Cerebellar cortex (tissue), 1 donor: Measurements from ENCODE around the gene STXBP2.

Experiments
- DNase-seq: peaks from one replicate; pipeline ENCODE4 v3.0.0-alpha.2; 2015; ENCODE audit warnings: low spot score

The STXBP2 gene

DNA sequence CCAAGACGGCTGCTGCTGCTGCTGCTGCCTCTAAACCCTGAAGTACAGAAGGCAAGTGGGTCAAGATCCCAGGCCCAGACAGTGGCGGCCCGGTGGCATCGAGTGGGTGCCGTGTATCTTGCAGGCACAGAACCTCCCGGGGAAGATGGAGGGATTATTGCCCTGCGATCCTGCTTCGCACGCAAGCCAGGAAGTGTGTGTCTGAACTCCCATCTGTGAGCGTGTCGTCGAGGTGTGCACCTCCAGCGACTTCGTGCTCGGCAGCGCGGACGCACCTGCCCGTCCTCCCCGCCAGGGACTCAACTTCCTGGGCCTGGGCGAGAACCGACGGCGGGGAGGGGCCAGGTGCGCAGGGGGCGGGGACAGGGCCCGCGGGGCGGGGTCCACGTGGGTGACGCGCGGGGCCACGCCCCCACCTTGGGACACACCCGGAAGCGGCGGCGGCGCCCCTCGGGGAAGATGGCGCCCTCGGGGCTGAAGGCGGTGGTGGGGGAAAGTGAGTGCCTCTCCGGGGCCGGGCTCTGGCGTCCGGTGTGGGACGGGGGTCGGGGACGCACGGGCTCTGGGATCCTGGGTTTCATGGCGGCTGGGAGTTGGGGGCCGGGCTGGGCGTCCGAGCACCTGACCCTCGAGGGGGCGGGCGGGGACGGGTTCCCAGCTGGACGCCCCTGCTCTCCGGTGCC is at the start of gene STXBP2:
STXBP2 (plus strand) TSS at position 420 of the 683 bp plus-strand sequence; CDS start at position 460, 40 bp downstream.
- no peak for DNase-seq

DNA sequence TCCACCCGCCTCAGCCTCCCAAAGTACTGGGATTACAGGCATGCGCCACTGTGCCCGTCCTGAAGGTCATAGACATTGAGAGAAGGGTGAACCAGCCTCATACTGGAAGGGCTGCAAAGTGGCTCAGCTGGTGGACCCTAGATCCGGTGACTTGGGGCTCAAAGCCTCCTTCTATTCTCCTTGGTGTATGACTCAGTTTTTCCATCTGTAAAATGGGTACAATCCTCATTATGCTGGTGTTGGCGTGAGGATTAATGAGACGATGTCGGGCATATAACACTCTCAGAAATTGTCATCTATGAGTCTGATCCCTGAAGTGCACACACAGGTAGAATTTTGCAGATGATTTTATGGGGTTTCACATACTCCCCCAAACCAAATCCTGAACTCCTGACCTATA is 47.1 kb upstream of the STXBP2 start:
- DNase-seq, result no peak

DNA sequence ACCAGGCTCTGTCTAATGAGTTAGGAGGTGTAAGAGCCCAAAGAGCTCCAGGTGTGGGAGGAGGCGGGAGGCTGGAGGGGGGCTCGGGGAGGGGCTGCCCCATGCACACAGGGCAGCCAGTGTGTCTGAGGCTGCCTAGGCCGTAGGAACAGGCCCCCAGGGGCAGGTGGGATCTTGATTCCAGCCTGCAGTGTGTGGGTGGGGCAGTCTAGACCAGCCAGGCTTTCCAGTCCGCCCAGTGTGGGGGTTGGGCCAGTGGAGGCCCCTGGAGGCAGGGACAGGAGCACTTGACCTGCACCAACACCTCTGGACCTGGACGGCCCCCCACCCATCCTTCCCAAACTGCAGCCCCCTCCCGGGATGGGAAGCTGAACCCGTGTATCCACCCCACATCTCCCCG is 46.7 kb upstream of the STXBP2 start:
- DNase-seq, result no peak

DNA sequence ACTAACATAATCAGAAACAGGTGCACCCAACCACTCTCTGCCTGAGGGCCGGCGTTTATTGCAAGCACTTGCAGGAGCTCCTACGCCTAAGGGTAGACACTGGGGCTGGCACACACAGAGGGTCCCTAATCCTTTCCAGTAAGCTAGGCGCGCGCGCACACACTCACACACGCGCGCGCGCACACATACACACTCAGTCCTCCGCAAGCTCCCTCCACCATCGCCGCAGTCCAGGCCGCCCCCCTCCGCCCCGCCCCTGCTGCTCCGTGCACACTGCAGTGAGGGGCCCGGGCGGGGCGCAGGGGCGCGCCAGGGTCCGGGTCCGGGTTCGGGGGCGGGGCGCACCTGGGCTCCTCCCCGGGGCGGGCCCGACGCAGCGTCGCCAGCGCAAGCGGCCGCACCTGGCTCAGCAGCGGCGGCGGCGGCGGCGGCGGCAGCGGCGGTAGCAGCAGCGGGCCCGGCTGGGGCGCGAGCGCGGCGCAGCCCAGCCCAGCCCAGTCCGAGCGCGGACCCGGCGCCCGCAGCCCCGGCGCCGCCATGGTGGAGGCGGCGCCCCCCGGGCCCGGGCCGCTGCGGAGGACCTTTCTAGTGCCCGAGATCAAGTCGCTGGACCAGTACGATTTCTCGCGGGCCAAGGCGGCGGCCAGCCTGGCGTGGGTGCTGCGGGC is 41.3 kb upstream of the STXBP2 start, which contains the start of gene CAMSAP3:
CAMSAP3 (plus strand) TSS at position 398 of the 668 bp plus-strand sequence; CDS start at position 538, 140 bp downstream.
- DNase-seq, result peak; percentile 48

DNA sequence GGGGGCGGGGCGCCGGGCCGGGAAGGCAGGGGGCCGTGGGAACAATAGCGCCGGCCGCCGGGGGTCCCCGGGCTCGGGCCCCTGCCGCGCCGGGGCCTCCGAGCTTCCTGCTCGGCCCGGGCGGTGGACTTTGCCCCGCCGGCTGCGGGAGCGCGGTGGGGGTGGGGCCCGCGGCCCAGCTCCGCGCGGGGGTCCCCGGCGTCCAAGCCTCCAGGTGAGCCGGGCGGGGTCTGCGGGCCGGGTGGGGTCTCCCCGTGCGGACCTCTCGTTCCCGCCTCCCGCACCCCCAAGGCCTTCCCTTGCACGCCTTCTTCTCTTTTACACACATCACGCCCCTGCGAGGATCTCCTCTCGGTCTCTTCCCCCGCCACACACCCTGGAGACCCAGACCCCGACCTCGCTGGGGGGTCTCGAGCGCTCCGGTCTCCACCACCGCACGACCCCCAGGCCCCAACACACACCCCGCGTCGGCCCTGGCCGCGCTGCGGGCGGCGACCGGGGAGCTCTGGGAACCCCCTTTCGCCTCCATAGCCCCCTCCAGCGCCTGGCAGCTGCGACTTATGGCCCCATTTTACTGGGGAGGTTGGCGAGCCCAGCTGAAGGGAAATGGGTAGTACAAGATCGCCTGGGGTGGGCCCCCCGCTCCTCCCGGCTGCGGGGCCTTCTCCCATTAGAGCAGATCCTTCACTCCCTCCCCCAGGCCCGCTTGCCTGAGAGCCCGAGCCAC is 40.5 kb upstream of the STXBP2 start:
- no peak for DNase-seq

DNA sequence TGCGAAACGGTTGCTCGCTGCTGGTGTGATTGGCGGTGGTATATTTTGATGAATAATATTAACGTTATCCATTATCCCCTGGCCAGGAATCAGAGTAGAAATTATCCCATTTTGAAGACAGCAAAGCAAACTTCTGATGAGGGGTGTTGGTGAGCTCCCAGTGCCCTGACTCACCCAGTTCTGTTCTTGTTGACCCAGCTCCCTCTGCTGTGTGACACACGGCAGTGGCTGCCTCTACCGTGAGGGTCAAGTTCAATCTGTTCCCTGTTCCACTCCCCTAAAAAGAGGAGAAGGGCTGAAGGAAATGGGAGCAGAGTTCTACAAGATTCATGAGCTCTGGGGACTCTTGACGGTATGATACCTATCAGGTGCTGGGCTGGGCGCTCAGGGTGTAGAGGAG is 39.2 kb upstream of the STXBP2 start:
- peak; percentile 7 for DNase-seq

DNA sequence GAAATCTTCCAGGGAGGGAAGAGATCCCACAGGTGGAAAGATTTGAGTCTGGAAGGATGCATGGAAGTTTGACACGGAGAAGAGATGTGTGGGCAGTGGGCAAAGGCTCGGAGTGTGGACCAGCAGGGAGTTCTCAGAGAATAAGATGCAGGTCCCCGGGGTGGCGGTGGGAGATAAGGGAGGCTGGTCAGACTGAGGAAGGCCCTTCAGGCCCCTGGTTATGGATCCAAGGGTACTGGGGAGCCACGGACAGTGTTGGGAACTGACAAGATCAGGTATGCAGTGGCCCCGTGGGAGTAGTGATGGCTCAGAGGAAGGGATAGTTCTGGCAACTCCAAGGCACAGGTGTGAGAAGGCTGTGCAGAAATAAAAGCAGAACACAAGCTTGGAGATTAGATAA is 38.7 kb upstream of the STXBP2 start:
- no peak for DNase-seq

DNA sequence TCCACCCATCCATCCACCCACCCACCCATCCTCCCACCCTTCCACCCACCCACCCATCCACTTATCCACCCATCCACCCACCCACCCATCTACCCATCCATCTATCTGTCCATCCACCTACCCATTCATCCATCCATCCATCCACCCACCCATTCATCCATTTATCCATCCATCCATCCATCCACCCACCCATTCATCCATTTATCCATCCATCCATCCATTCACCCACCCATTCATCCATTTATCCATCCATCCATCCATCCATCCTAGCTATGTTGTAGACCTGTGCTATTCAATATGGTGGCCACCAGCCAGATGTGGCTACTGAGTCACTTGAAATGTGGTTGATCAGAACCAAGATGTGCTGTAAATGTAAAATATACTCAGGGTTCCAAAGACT is 36.2 kb upstream of the STXBP2 start:
- no peak for DNase-seq

DNA sequence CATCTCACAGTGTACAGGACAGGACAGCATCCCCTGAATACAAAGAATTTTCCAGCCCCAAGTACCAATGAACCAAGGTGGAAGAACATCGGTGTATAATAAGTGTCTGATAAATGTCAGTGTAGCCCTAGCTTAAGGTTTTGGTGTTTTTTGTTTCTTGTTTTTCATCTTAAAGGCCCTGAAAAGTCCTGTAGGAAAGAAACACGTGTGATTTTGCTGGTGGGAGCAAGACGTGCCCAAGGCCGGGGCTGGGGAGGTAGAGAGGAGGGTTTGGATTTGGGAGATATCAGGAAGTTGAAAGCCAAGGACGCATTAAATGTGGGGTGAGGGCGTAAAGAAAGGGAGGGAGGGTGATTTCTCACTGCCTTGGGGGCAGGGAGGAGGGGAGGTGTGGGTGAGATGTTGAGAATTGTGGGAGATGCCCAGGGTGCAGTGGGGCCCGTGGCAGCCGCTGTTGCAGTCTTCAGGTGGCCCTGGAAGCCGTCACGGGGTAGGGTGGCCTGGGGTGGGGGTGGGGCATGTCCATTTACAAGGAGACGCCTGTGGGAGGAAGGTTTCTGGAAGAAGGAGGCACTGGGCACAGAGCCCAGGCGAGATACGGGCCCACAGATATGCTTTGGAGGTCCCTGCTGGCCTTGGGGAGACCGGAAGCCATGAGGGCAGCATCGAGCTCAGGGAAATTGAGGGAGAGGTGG is 34.5 kb upstream of the STXBP2 start:
- no peak for DNase-seq

DNA sequence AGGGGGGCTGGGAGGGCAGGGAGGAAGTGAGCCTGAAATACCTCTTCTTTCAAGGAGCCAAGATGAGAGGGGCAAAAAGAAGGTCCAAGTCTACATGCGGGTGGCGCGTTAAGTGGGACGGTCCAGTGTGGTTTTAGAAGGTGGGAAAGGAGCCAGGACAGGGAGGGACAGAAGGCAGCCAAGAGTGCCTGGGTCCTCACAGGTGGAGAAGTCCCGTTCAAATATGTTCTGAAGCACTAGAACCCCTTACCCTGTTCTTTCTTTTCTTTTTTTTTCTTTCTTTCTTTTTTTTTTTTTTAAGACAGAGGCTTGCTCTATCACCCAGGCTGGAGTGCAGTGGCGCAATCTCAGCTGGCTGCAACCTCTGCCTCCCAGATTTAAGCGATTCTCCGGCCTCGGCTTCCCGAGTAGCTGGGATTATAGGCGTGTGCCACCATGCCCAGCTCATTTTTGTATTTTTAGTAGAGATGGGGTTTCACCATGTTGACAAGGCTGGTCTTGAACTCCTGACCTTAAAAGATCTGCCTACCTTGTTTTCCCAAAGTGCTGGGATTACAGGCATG is 33.9 kb upstream of the STXBP2 start:
- DNase-seq, result no peak

DNA sequence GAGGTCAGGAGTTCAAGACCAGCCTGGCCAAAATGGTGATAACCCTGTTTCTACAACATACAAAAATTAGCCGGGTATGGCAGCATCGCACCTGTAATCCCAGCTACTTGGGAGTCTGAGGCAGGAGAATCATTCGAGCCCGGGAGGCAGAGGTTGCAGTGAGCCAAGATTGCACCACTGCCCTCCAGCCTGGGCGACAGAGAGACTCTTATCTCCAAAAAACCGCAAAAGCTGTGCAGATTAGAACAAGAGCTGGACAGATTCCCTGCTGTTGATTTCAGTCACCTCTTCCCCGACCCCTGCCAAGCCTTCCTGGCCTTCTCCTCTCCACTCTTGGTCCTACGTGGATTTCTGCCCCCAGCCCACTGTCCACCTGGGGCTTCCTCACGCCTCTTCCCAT is 33.0 kb upstream of the STXBP2 start:
- DNase-seq, result no peak

DNA sequence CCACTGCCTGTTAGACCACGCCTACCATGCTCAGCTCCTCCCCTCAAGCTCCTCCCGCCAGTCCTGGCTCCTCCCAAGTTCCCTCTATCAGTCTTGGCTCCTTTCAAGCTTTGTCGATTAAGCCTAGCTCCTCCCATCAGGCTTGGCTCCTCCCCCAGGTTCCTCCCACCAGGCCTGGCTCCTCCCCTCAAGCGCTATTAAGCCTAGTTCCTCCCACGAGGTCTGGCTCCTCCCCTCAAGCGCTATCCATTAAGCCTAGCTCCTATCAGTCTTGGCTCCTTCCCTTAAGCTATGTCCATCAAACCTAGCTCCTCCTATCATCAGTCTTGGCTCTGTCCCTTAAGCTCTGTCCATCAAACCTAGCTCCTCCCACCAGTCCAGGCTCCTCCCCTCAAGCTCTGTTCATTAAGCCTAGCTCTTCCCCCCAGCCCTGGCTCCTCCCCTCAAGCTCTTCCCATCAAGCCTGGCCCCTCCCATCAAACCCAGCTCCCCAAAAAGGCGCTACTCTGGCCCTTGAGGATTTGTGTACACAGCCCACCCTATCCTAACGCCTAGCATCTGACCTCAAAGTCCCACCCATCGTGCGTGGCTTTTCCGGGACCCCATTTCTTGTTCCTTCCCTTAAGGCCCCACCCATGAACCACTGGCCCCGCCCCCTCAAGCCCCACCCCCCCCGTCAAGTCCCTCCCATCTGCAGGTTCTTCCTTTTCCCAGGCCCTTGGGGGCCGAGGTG is 31.3 kb upstream of the STXBP2 start:
- DNase-seq, result peak; percentile 49

DNA sequence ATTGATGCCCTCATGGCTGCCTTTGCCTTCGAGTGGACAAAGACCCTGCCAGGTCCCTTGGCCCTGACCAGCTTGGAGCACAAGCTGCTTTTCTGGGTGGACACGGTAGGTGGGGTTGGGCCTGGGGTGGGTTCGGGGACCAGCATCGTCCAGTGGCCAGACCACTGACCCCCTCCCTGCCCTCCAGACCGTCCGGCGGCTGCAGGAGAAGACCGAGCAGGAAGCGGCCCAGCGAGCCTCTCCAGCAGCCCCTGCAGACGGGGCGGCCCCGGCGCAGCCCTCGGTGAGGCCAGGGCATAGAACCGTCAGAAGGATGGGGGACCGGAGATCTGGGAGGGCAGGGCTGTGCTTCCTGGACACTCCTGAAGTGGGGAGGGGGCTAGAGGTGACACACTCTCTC is 30.6 kb upstream of the STXBP2 start:
- no peak for DNase-seq

DNA sequence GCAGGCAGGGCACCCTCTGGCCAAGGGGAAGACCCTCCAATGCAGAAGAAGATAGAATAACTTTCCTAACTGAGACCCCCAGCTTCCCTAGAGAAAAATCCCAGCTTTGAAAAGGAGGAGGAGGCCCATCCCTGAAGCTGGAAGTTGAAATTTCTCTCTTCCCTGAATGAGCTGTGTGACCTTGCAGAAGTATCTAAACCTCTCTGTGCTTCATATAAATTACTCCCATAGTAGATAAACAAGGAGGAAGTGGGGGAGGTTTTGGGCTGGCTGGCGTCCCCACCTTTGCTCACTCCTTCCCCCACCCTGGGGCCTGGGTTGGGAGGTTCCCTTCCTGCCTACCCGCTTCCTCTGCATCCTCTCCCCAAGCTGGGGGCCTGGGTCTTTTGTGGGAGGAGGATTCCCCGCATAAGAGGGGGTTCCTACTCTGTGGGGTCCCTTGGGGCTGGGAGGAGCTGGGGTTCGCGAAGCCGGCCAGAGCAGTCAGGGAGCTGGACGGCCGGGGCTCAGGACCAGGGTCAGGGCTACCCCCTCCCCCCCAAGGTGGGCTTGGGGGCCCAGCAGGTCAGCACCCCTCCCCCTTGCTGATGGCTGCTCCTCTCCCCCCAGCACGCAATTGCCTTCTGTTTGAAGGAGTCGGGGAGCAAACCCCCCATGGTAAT is 29.6 kb upstream of the STXBP2 start:
- no peak for DNase-seq

DNA sequence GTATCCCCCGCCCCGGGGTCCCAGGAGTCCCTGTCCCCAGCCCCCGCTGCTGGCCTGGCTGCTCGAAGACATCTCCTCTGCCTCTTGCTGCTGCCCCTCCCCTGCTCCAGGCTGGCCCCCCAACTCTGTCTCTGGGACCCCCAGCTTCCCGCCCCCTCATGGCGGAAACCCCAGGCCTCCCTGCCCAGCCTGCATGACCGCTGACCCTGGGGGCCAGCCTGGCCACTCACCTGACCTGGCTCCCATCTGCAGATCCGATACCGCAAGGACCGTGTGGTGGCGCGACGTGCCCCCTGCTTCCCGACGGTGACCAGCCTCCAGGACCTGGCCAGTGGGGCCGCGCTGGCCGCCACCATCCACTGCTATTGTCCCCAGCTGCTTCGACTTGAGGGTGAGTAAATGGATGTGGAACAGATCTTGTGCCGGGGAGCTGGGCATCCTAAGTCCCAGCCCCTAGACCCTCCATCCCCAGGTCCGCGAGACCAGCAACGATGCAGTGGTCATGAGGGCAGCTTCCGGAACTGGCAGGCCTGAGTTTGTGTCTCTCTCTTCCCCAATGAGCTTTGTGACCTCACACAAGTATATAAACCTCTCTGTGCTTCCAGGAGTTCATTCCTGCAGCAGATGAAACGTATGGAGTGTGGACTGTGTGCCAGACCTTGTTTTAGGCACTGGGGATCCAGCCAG is 28.9 kb upstream of the STXBP2 start:
- DNase-seq, result no peak

DNA sequence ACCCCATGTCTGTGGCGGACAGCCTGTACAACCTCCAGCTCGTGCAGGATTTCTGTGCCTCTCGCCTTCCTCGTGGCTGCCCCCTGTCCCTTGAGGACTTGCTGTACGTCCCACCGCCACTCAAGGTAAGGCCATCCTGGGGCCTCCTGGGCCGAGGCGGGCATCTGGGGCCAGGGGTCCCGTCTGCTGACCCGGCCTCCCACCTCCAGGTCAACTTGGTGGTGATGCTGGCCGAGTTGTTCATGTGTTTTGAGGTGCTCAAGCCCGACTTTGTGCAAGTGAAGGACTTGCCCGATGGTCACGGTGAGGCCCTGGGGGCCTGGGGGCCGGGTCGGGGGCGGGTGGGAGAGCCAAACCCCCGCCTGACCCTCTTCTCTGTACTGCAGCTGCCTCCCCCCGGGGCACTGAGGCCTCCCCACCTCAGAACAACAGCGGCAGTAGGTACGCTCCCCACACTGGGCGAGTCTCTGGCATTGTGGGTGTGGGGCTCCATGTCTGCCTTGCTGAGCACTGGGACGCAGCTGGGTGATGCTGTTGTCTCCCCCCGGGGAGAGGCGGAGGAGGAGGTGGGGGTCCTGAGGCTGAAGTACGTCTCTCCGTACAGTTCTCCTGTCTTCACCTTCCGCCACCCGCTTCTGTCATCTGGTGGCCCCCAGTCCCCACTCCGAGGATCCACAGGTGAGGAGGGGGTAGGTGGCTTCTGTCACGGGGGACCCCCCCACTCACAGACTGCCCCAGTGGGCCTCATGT is 26.2 kb upstream of the STXBP2 start:
- no peak for DNase-seq

DNA sequence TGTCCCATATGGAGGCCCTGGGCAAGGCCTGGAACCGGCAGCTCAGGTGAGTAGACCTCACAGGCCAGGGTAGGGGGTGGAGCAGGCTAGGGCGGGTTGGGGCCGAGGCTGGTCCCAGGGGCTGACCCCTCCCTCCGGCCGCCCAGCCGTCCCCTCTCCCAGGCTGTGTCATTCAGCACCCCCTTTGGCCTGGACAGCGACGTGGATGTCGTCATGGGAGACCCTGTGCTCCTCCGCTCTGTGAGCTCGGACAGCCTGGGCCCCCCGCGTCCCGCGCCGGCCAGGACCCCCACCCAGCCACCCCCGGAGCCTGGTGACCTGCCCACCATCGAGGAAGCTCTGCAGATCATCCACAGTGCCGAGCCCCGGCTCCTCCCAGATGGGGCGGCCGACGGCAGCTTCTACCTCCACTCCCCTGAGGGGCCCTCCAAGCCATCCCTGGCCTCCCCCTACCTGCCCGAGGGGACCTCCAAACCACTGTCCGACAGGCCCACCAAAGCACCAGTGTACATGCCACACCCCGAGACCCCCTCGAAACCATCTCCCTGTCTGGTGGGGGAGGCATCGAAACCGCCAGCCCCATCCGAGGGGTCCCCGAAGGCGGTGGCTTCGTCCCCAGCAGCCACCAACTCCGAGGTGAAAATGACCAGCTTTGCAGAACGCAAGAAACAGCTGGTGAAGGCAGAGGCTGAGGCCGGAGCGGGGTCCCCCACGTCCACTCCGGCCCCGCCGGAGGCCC is 25.2 kb upstream of the STXBP2 start:
- no peak for DNase-seq
